H1 (cell line): ENCODE data around the gene MED31. TPM values are rescaled to one million over a fixed set of nuclear protein-coding genes. Genes with fewer than 3 reads are reported as not detected.

Source experiments
- CTCF ChIA-PET: fragments of 300-600 bp; sonication (Branson Sonifier 250); formaldehyde crosslinking; loops from one replicate; lab custom pipeline; 2021; ENCODE audit not compliant: partially characterized antibody; lab: Charles Lee
- POLR2A ChIA-PET: fragments of 300-600 bp; sonication (Branson Sonifier 250); formaldehyde crosslinking; loops from one replicate; lab custom pipeline; 2021; ENCODE audit warnings: inconsistent platforms; ENCODE audit not compliant: partially characterized antibody; lab: Charles Lee
- DNase-seq, 2 experiments: peaks; one replicate each; pipeline versions ENCODE4 v3.0.0 to v3.0.0-alpha.2; 2010 to 2022; ENCODE audit warnings: low spot score in 2 of 2, low read depth in 1 of 2, mixed read lengths in 1 of 2
- FAIRE-seq: peaks from 2 replicates; lab custom pipeline; 2011; peaks lifted over from hg19 to GRCh38; lab: Jason Lieb, UNC
- H2AFZ ChIP-seq: 2 replicates; pipeline ENCODE4 v1.8.1; 2012; ENCODE audit warnings: low read length, inconsistent platforms
- H2AK5ac ChIP-seq: 2 replicates; pipeline ENCODE4 v1.6.1; 2013; ENCODE audit warnings: low read depth, low read length
- H2BK120ac ChIP-seq: replicated peaks from 2 replicates; pipeline ENCODE3; 2013; ENCODE audit warnings: low read depth, low read length, inconsistent platforms
- H2BK12ac ChIP-seq: 2 replicates; pipeline ENCODE4 v1.6.1; 2013; ENCODE audit warnings: low read depth, low read length
- H2BK15ac ChIP-seq: 2 replicates; pipeline ENCODE4 v1.6.1; 2013; ENCODE audit warnings: low read length
- H2BK20ac ChIP-seq: 2 replicates; pipeline ENCODE4 v1.6.1; 2013; ENCODE audit warnings: low read length
- H2BK5ac ChIP-seq: 2 replicates; pipeline ENCODE4 v1.6.1; 2013; ENCODE audit warnings: low read depth, low read length
- H3K14ac ChIP-seq: 2 replicates; pipeline ENCODE4 v1.6.1; 2013; ENCODE audit warnings: inconsistent platforms; ENCODE audit not compliant: insufficient read length
- H3K18ac ChIP-seq: 2 replicates; pipeline ENCODE4 v1.6.1; 2013; ENCODE audit warnings: low read length; ENCODE audit errors: extremely low read depth
- H3K23ac ChIP-seq: 2 replicates; pipeline ENCODE4 v1.6.1; 2013; ENCODE audit warnings: inconsistent platforms; ENCODE audit not compliant: insufficient read length
- H3K23me2 ChIP-seq: 2 replicates; pipeline ENCODE4 v1.6.1; 2013; ENCODE audit warnings: low read depth, low read length
- H3K27ac ChIP-seq: 2 replicates; pipeline ENCODE4 v1.6.1; 2011; ENCODE audit warnings: low read depth, low read length, inconsistent platforms
- H3K27me3 ChIP-seq, 4 experiments: replicated peaks in 1 of 4; 1 replicate in 1 of 4; 2 replicates in 3 of 4; pipeline versions ENCODE4 v1.6.1 to v1.8.1; 2011 to 2013; ENCODE audit warnings: low read length in 3 of 4, mild to moderate bottlenecking in 3 of 4, inconsistent platforms in 2 of 4, mixed read lengths in 2 of 4, moderate library complexity in 1 of 4; ENCODE audit not compliant: control insufficient read depth in 3 of 4, insufficient read depth in 3 of 4; ENCODE audit errors: extremely low read depth in 1 of 4
- H3K36me3 ChIP-seq, 4 experiments: 2 replicates each; pipeline versions ENCODE4 v1.6.1 to v1.8.1; 2011 to 2013; ENCODE audit warnings: mild to moderate bottlenecking in 4 of 4, low read length in 3 of 4, moderate library complexity in 2 of 4, control low read depth in 1 of 4, inconsistent platforms in 1 of 4; ENCODE audit not compliant: insufficient read depth in 4 of 4, control insufficient read depth in 2 of 4
- H3K4ac ChIP-seq: replicated peaks from 2 replicates; pipeline ENCODE3; 2013; ENCODE audit warnings: low read length, low read depth, mixed read lengths, inconsistent platforms; ENCODE audit not compliant: insufficient read length
- H3K4me1 ChIP-seq, 4 experiments: replicated peaks in 1 of 4; 1 replicate in 1 of 4; 2 replicates in 3 of 4; pipeline versions ENCODE4 v1.6.1 to v1.8.1; 2011 to 2013; ENCODE audit warnings: low read length in 3 of 4, inconsistent platforms in 2 of 4, mixed read lengths in 1 of 4; ENCODE audit not compliant: insufficient read depth in 4 of 4, control insufficient read depth in 3 of 4
- H3K4me2 ChIP-seq, 2 experiments: 2 replicates each; pipeline versions ENCODE4 v1.6.1 to v1.8.1; 2011 to 2013; ENCODE audit warnings: low read depth in 2 of 2, low read length in 2 of 2, control low read depth in 1 of 2, inconsistent platforms in 1 of 2, mild to moderate bottlenecking in 1 of 2; ENCODE audit not compliant: insufficient read depth in 1 of 2
- H3K4me3 ChIP-seq, 4 experiments: fragments of 200-600, 300-600 bp in 1 of 4; sonication (generic), shearing (Covaris generic), sonication (Bioruptor Twin) in 1 of 4; 2 replicates each; pipeline versions ENCODE4 v1.5.1 to v1.8.1; 2011 to 2016; ENCODE audit warnings: low read length in 4 of 4, low read depth in 3 of 4, control low read depth in 2 of 4, inconsistent platforms in 2 of 4, mild to moderate bottlenecking in 2 of 4, mixed read lengths in 1 of 4, moderate library complexity in 1 of 4; ENCODE audit not compliant: insufficient read depth in 2 of 4; ENCODE audit errors: extremely low read depth in 1 of 4
- H3K56ac ChIP-seq: replicated peaks from 2 replicates; pipeline ENCODE3; 2013; ENCODE audit warnings: low read depth, mild to moderate bottlenecking, mixed read lengths, low read length, inconsistent platforms; ENCODE audit not compliant: insufficient read length
- H3K79me1 ChIP-seq: 2 replicates; pipeline ENCODE4 v1.6.1; 2013; ENCODE audit warnings: low read depth, low read length, control low read depth
- H3K79me2 ChIP-seq, 2 experiments: 2 replicates each; pipeline versions ENCODE4 v1.6.1 to v1.8.1; 2012 to 2013; ENCODE audit warnings: low read length in 2 of 2, mild to moderate bottlenecking in 2 of 2, inconsistent platforms in 1 of 2; ENCODE audit not compliant: insufficient read depth in 2 of 2, control insufficient read depth in 1 of 2
- H3K9ac ChIP-seq, 4 experiments: replicated peaks in 1 of 4; 1 replicate in 1 of 4; 2 replicates in 3 of 4; pipeline versions ENCODE4 v1.6.1 to v1.8.1; 2011 to 2013; ENCODE audit warnings: low read depth in 3 of 4, low read length in 3 of 4, control low read depth in 2 of 4, mild to moderate bottlenecking in 2 of 4, moderate library complexity in 2 of 4, inconsistent platforms in 1 of 4; ENCODE audit errors: extremely low read depth in 1 of 4
- H3K9me3 ChIP-seq, 2 experiments: 2 replicates each; pipeline versions ENCODE4 v1.6.1 to v1.8.1; 2012 to 2013; ENCODE audit warnings: mild to moderate bottlenecking in 2 of 2, moderate library complexity in 2 of 2, control low read depth in 1 of 2, inconsistent platforms in 1 of 2, low read depth in 1 of 2, low read length in 1 of 2, mixed read lengths in 1 of 2; ENCODE audit not compliant: insufficient read depth in 2 of 2
- H4K20me1 ChIP-seq, 2 experiments: replicated peaks in 1 of 2; 2 replicates each; pipeline versions ENCODE3 to v1.8.1; 2011 to 2013; ENCODE audit warnings: inconsistent platforms in 2 of 2, low read length in 2 of 2, mild to moderate bottlenecking in 1 of 2; ENCODE audit not compliant: insufficient read depth in 2 of 2, control insufficient read depth in 1 of 2
- H4K5ac ChIP-seq: 2 replicates; pipeline ENCODE4 v1.6.1; 2013; ENCODE audit warnings: low read length, low read depth, mixed read lengths, inconsistent platforms; ENCODE audit not compliant: insufficient read length
- H4K8ac ChIP-seq: 2 replicates; pipeline ENCODE4 v1.8.0; 2013; ENCODE audit warnings: mild to moderate bottlenecking, moderate library complexity, low read length, inconsistent platforms; ENCODE audit not compliant: insufficient read depth; ENCODE audit errors: extremely low read depth
- H4K91ac ChIP-seq: replicated peaks from 2 replicates; pipeline ENCODE3; 2013; ENCODE audit warnings: low read length, mixed read lengths, inconsistent platforms; ENCODE audit not compliant: insufficient read length
- ASH2L ChIP-seq: fragments of 200-600, 300-600 bp; sonication (generic); IDR thresholded peaks from one replicate; pipeline ENCODE4 v1.7.1; 2017; ENCODE audit warnings: low read length
- ATF3 ChIP-seq: IDR thresholded peaks from 2 replicates; pipeline ENCODE4 v1.6.1; 2011; ENCODE audit warnings: low read depth, mild to moderate bottlenecking, low read length; ENCODE audit not compliant: insufficient read depth
- CEBPB ChIP-seq: IDR thresholded peaks from 2 replicates; pipeline ENCODE4 v1.6.1; 2012; ENCODE audit warnings: low read depth, low read length
- EP300 ChIP-seq, 2 experiments: IDR thresholded peaks; 1 replicate in 1 of 2; 2 replicates in 1 of 2; pipeline ENCODE4 v1.6.1; 2011 to 2012; ENCODE audit warnings: low read depth in 2 of 2, low read length in 2 of 2, mild to moderate bottlenecking in 2 of 2, borderline replicate concordance in 1 of 2, inconsistent platforms in 1 of 2, moderate library complexity in 1 of 2
- FOSL1 ChIP-seq: IDR thresholded peaks from 2 replicates; pipeline ENCODE4 v1.6.1; 2011; ENCODE audit warnings: mild to moderate bottlenecking, low read depth, low read length, moderate library complexity; ENCODE audit not compliant: insufficient read depth
- JUN ChIP-seq: IDR thresholded peaks from 2 replicates; pipeline ENCODE4 v1.6.1; 2011; ENCODE audit warnings: low read depth, mild to moderate bottlenecking, improper control_type of control experiment, low read length
- SIRT6 ChIP-seq: IDR thresholded peaks from one replicate; pipeline ENCODE4 v1.7.1; 2012; ENCODE audit warnings: low read length, inconsistent platforms
- TCF12 ChIP-seq: IDR thresholded peaks from 2 replicates; pipeline ENCODE4 v1.6.1; 2011; ENCODE audit warnings: low read depth, mild to moderate bottlenecking, low read length
- WGBS, 2 experiments: shearing (Covaris generic) in 1 of 2; methylation state at CpG; one replicate each; pipeline versions ENCODE4 v1.1.6 to v1.1.7; 2013 to 2015; ENCODE audit warnings: low lambda C conversion rate in 2 of 2, mixed read lengths in 2 of 2, inconsistent platforms in 1 of 2, low coverage in 1 of 2, missing lambda C conversion rate in 1 of 2; ENCODE audit not compliant: insufficient replicate concordance in 2 of 2, insufficient coverage in 1 of 2, insufficient read length in 1 of 2; ENCODE audit errors: extremely low coverage in 1 of 2, missing lambda C conversion rate in 1 of 2; 5-methylcytosine and 5-hydroxymethylcytosine counted together
- polyA plus RNA-seq, 7 experiments: library from polyadenylated mRNA; depleted of rRNA in 3 of 7; stranded (reverse) in 5 of 7; unstranded in 2 of 7; fragments of >200 nt in 5 of 7; fragments of 200-250 nt in 2 of 7; gene quantifications; 1 replicate in 5 of 7; 2 replicates in 1 of 7; 4 replicates in 1 of 7; pipeline versions ENCODE4 v1.2.1 to v1.2.3, GENCODE V29; 2011 to 2013; ENCODE audit warnings: missing spikeins in 2 of 7, mixed read lengths in 2 of 7
- total RNA-seq: library from RNA; stranded (reverse); fragmentation: NEBNext Ultra II Directional; extraction: Animal tissue kit (Norgen Biotek cat#: 25700); gene quantifications from 2 replicates; pipeline ENCODE4 v1.2.1, GENCODE V29; 2021
- TF ChIP-seq, protein P1 (sequence below), 3 experiments: IDR thresholded peaks; 1 replicate in 2 of 3; 2 replicates in 1 of 3; pipeline versions ENCODE4 v1.5.1 to v1.6.1; 2011; ENCODE audit warnings: low read length in 3 of 3, mild to moderate bottlenecking in 3 of 3, inconsistent platforms in 2 of 3, low read depth in 1 of 3, moderate library complexity in 1 of 3; ENCODE audit not compliant: insufficient read depth in 1 of 3; ENCODE audit errors: control extremely low read depth in 1 of 3

MED31 gene
- total and polyA plus RNA-seq, 2 of the 8 experiments (the other 6 are each of a cell fraction or from before 2014, with no cell fraction given) = 4.6 to 12.3 TPM

- H3K27ac ChIP-seq = no peak overlapping the region
- WGBS, 2 experiments = 69% methylated on average over 15 of the region's 15 CpGs; no CpG with 5 or more reads in 1 of the 2 experiments
- FAIRE-seq (no peak), DNase-seq (no peak)
- H4K8ac ChIP-seq = peak overlapping the region; percentile 69; the same call in 1 of the 2 replicates
- H4K5ac ChIP-seq = no peak overlapping the region
- no peak overlapping the region for H2BK20ac ChIP-seq
- peaks cover 0 to 32% of the 10 kb centered on the region in 2 experiments; a peak in 2 of 4 replicates for H3K79me2 ChIP-seq
- H2BK5ac ChIP-seq = no peak overlapping the region
- H2AK5ac ChIP-seq = no peak overlapping the region
- CTCF ChIA-PET = interaction anchor here (0.9 to 1.2 kb wide), 2 partner anchors 9 to 167 kb away, joined by 3 read pairs; no protein-coding TSS in a partner anchor
- no peaks in the 10 kb centered on the region for H3K9me3 ChIP-seq
- H4K20me1 ChIP-seq = peaks cover 0 to 8% of the 10 kb centered on the region in 2 experiments
- H3K18ac ChIP-seq = no peak overlapping the region
- POLR2A ChIA-PET = interaction anchor here (0.9 to 2.0 kb wide), 9 partner anchors 11 to 195 kb away, joined by 3 to 6 read pairs (median 4); partner anchors contain the start of genes C17orf100, MED31 and PIMREG
- H3K23me2 ChIP-seq = peaks cover 10% of the 10 kb centered on the region
- peak overlapping the region; percentile 77 to 98 for H3K4me2 ChIP-seq
- no peak overlapping the region for H3K23ac ChIP-seq
- no peaks in the 10 kb centered on the region for H3K27me3 ChIP-seq
- 0 out of 2 replicates have a peak, but pooled peaks cover 4% of the 10 kb centered on the region for H3K79me1 ChIP-seq
- peaks cover 0 to 25% (median 8%) of the 10 kb centered on the region in 4 experiments; a peak in 5 of 8 replicates for H3K36me3 ChIP-seq
- H2BK120ac ChIP-seq = no peak overlapping the region
- no peak overlapping the region for H2BK12ac ChIP-seq
- H2BK15ac ChIP-seq = no peak overlapping the region
- peaks cover 0 to 10% (median 2%) of the 10 kb centered on the region in 4 experiments; a peak in 4 of 7 replicates for H3K4me1 ChIP-seq
- no peak overlapping the region for H3K4ac ChIP-seq
- H4K91ac ChIP-seq = no peak overlapping the region
- H3K14ac ChIP-seq = no peak overlapping the region
- peak overlapping the region; percentile 87 to 98 (median 92); a peak in 7 of 8 replicates for H3K4me3 ChIP-seq
- H2AFZ ChIP-seq = no peak overlapping the region
- no peak overlapping the region for H3K9ac ChIP-seq
- no peak overlapping the region for H3K56ac ChIP-seq
- TF ChIP-seq, protein P1, sequence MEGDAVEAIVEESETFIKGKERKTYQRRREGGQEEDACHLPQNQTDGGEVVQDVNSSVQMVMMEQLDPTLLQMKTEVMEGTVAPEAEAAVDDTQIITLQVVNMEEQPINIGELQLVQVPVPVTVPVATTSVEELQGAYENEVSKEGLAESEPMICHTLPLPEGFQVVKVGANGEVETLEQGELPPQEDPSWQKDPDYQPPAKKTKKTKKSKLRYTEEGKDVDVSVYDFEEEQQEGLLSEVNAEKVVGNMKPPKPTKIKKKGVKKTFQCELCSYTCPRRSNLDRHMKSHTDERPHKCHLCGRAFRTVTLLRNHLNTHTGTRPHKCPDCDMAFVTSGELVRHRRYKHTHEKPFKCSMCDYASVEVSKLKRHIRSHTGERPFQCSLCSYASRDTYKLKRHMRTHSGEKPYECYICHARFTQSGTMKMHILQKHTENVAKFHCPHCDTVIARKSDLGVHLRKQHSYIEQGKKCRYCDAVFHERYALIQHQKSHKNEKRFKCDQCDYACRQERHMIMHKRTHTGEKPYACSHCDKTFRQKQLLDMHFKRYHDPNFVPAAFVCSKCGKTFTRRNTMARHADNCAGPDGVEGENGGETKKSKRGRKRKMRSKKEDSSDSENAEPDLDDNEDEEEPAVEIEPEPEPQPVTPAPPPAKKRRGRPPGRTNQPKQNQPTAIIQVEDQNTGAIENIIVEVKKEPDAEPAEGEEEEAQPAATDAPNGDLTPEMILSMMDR (IDR thresholded peaks at IDR 0.05; ENCODE audit: control extremely low read depth in 1 of 3, insufficient read depth in 1 of 3, low read depth in 1 of 3, low read length in 3 of 3) = no peak
- TF ChIP-seq ATF3 (no peak), FOSL1 (no peak), ASH2L (no peak), JUN (no peak), SIRT6 (no peak), EP300 (IDR thresholded peaks at IDR 0.05; ENCODE audit: borderline replicate concordance in 1 of 2, low read depth in 2 of 2, low read length in 2 of 2) (no peak), CEBPB (no peak), TCF12 (no peak)
These were observed 12.3 kb downstream of the MED31 start for GRCh38 chr17:6639014-6639585.
